ENCODE results near the gene GNB4.

- TF ChIP-seq, protein P1, sequence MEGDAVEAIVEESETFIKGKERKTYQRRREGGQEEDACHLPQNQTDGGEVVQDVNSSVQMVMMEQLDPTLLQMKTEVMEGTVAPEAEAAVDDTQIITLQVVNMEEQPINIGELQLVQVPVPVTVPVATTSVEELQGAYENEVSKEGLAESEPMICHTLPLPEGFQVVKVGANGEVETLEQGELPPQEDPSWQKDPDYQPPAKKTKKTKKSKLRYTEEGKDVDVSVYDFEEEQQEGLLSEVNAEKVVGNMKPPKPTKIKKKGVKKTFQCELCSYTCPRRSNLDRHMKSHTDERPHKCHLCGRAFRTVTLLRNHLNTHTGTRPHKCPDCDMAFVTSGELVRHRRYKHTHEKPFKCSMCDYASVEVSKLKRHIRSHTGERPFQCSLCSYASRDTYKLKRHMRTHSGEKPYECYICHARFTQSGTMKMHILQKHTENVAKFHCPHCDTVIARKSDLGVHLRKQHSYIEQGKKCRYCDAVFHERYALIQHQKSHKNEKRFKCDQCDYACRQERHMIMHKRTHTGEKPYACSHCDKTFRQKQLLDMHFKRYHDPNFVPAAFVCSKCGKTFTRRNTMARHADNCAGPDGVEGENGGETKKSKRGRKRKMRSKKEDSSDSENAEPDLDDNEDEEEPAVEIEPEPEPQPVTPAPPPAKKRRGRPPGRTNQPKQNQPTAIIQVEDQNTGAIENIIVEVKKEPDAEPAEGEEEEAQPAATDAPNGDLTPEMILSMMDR (IDR thresholded peaks at IDR 0.05): no peak
- TF ChIP-seq POLR2A (IDR thresholded peaks at IDR 0.05) (no peak), POLR2AphosphoS5 (IDR thresholded peaks at IDR 0.05) (no peak)
Observed at GRCh38 chr3:179473565-179473964, 22.3 kb upstream of the GNB4 start.
